GM12878 (cell line): Measurements from ENCODE around the gene UNC80. TPM values are rescaled to one million over a fixed set of nuclear protein-coding genes. Genes with fewer than 3 reads are reported as not detected.

Source experiments
- ATAC-seq: fragments of 200-7000 bp; cut with Tn5 transposase; 3 replicates; pipeline ENCODE4 v1.9.1; 2020; ENCODE audit warnings: mild to moderate bottlenecking, moderate library complexity
- BruUV-seq: library from RNA; stranded (reverse); fragments of 400-500 nt; replicated peaks from 2 replicates; lab custom pipeline; 2021; lab: Mats Ljungman, UMichigan
- CTCF ChIA-PET: fragments of 300-600 bp; sonication (Branson Sonifier 250); formaldehyde crosslinking; extraction: SDS; loops from one replicate; lab custom pipeline; 2021; ENCODE audit warnings: inconsistent platforms; lab: Yijun Ruan, JAX
- POLR2A ChIA-PET: fragments of 350-600 bp; formaldehyde crosslinking; extraction: SDS; loops from one replicate; lab custom pipeline; 2021; ENCODE audit warnings: inconsistent platforms; lab: Charles Lee
- RAD21 ChIA-PET: fragments of 300-600 bp; sonication (Branson Sonifier 250); formaldehyde crosslinking; loops from one replicate; lab custom pipeline; 2023; ENCODE audit warnings: antibody characterized with exemption; ENCODE audit not compliant: unreplicated experiment; lab: Charles Lee
- SMC1A ChIA-PET: fragments of 300-600 bp; sonication (Branson Sonifier 250); formaldehyde crosslinking; loops from one replicate; lab custom pipeline; 2023; ENCODE audit not compliant: unreplicated experiment, uncharacterized antibody; lab: Charles Lee
- DNase-seq: peaks from one replicate; pipeline ENCODE4 v3.0.0-alpha.2; 2011; ENCODE audit warnings: low read depth, low spot score
- FAIRE-seq: peaks from 3 replicates; lab custom pipeline; 2011; peaks lifted over from hg19 to GRCh38; lab: Jason Lieb, UNC
- H2AFZ ChIP-seq: 2 replicates; pipeline ENCODE4 v1.6.0; 2011; ENCODE audit warnings: low read depth, low read length, control low read depth; ENCODE audit not compliant: control insufficient read depth
- H3K27ac ChIP-seq: 2 replicates; pipeline ENCODE4 v1.5.1; 2011; ENCODE audit warnings: control low read depth; ENCODE audit not compliant: control insufficient read depth, insufficient read depth
- H3K27me3 ChIP-seq, 2 experiments: replicated peaks in 1 of 2; 2 replicates each; pipeline versions ENCODE4 v1.6.0 to v1.6.1; 2011; ENCODE audit warnings: low read length in 1 of 2; ENCODE audit not compliant: control insufficient read depth in 2 of 2, insufficient read depth in 2 of 2
- H3K36me3 ChIP-seq, 2 experiments: 2 replicates each; pipeline ENCODE4 v1.5.1; 2011; ENCODE audit warnings: low read length in 1 of 2; ENCODE audit not compliant: control insufficient read depth in 2 of 2, insufficient read depth in 2 of 2
- H3K4me1 ChIP-seq: 2 replicates; pipeline ENCODE4 v1.6.1; 2011; ENCODE audit warnings: mild to moderate bottlenecking, low read length, moderate library complexity, mixed read lengths; ENCODE audit not compliant: control insufficient read depth, insufficient read depth
- H3K4me2 ChIP-seq: 2 replicates; pipeline ENCODE4 v1.6.0; 2011; ENCODE audit warnings: control low read depth; ENCODE audit not compliant: control insufficient read depth, insufficient read depth
- H3K4me3 ChIP-seq: fragments of 200-600 bp; sonication (generic); 2 replicates; pipeline ENCODE4 v1.5.1; 2016
- H3K79me2 ChIP-seq: 2 replicates; pipeline ENCODE4 v1.6.0; 2011; ENCODE audit warnings: low read length; ENCODE audit not compliant: control insufficient read depth, insufficient read depth
- H3K9ac ChIP-seq: 2 replicates; pipeline ENCODE4 v1.8.0; 2011; ENCODE audit warnings: low read length, control low read depth, mixed read lengths; ENCODE audit not compliant: control insufficient read depth, insufficient read depth
- H3K9me3 ChIP-seq: replicated peaks from 3 replicates; pipeline ENCODE4 v1.5.1; 2011; ENCODE audit warnings: mild to moderate bottlenecking, low read length; ENCODE audit not compliant: control insufficient read depth, insufficient read depth
- H4K20me1 ChIP-seq: 2 replicates; pipeline ENCODE4 v1.6.0; 2011; ENCODE audit not compliant: control insufficient read depth, insufficient read depth
- BMI1 ChIP-seq: fragments of 450-650 bp; IDR thresholded peaks from 2 replicates; pipeline ENCODE4 v1.6.1; 2016; ENCODE audit warnings: mild to moderate bottlenecking, moderate library complexity, borderline replicate concordance
- DPF2 ChIP-seq: fragments of 450-650 bp; IDR thresholded peaks from 2 replicates; pipeline ENCODE4 v1.6.1; 2017; ENCODE audit warnings: mild to moderate bottlenecking
- IKZF2 ChIP-seq, 2 experiments: fragments of 450-650 bp; IDR thresholded peaks; 2 replicates each; pipeline ENCODE4 v1.6.1; 2017; ENCODE audit warnings: mild to moderate bottlenecking in 2 of 2, moderate library complexity in 2 of 2
- MTA2 ChIP-seq: fragments of 450-650 bp; IDR thresholded peaks from 2 replicates; pipeline ENCODE4 v1.6.1; 2016; ENCODE audit warnings: low read depth, mild to moderate bottlenecking, moderate library complexity
- RBBP5 ChIP-seq: fragments of 200-600 bp; sonication (generic); conservative IDR thresholded peaks from 2 replicates; pipeline ENCODE4 v1.6.1; 2016
- RCOR1 ChIP-seq: conservative IDR thresholded peaks from 2 replicates; pipeline ENCODE4 v1.6.1; 2012; ENCODE audit warnings: low read depth, low read length, improper control_type of control experiment
- SP1 ChIP-seq: IDR thresholded peaks from one replicate; pipeline ENCODE4 v1.6.1; 2011; ENCODE audit warnings: low read depth, low read length
- SPI1 ChIP-seq: IDR thresholded peaks from 2 replicates; pipeline ENCODE4 v1.6.1; 2011; ENCODE audit warnings: low read depth, mild to moderate bottlenecking, low read length, moderate library complexity, borderline replicate concordance; ENCODE audit not compliant: insufficient read depth
- YBX1 ChIP-seq: fragments of 450-650 bp; IDR thresholded peaks from 2 replicates; pipeline ENCODE4 v1.6.1; 2016; ENCODE audit warnings: antibody characterized with exemption
- ZBTB40 ChIP-seq: fragments of 450-650 bp; IDR thresholded peaks from 2 replicates; pipeline ENCODE4 v1.6.1; 2016; ENCODE audit warnings: mild to moderate bottlenecking, moderate library complexity, borderline replicate concordance
- WGBS: methylation state at CpG from one replicate; pipeline ENCODE4 v1.1.6; 2016; ENCODE audit warnings: low lambda C conversion rate; ENCODE audit not compliant: insufficient replicate concordance, insufficient coverage; ENCODE audit errors: missing lambda C conversion rate; 5-methylcytosine and 5-hydroxymethylcytosine counted together
- in situ Hi-C: fragments of 300-500 bp; cut with MboI; formaldehyde crosslinking; loops from 9 replicates; pipeline ENCODE4 v1.14.3; 2018; ENCODE audit warnings: mixed read lengths
- intact Hi-C: fragments of 100-400 bp; cut with micrococcal nuclease; formaldehyde crosslinking; loops from one replicate; pipeline ENCODE4 v1.14.2; 2022; ENCODE audit not compliant: unreplicated experiment
- polyA plus RNA-seq, 11 experiments: library from polyadenylated mRNA; depleted of rRNA in 4 of 11; unstranded in 6 of 11; stranded (reverse) in 5 of 11; fragments of >200 nt; fragmentation: Nextera tagmentation in 4 of 11; fragmentation: Illumina TruSeq in 1 of 11; extraction: Ambion mirVana in 4 of 11; extraction: Trizol in 1 of 11; gene quantifications; 1 replicate in 1 of 11; 2 replicates in 10 of 11; pipeline versions ENCODE4 v1.2.1 to v1.2.3, GENCODE V29; 2011 to 2016; ENCODE audit warnings: inconsistent platforms in 2 of 11, missing spikeins in 2 of 11, low read depth in 1 of 11
- total RNA-seq, 4 experiments: library from RNA; depleted of rRNA in 3 of 4; stranded (reverse); fragments of >200 nt in 3 of 4; fragmentation: Illumina TruSeq in 1 of 4; extraction: Trizol in 1 of 4; gene quantifications; 2 replicates each; pipeline versions ENCODE4 v1.2.1 to v1.2.3, GENCODE V29; 2013 to 2021
- TF ChIP-seq, protein P1 (sequence below): fragments of 450-650 bp; formaldehyde crosslinking; IDR thresholded peaks from 2 replicates; pipeline ENCODE4 v1.4.0; 2020; ENCODE audit warnings: mild to moderate bottlenecking, moderate library complexity

UNC80 gene
- total and polyA plus RNA-seq, 10 of the 15 experiments (the other 5 are each of a cell fraction or from before 2014, with no cell fraction given) = not detected

- Histone ChIP-seq H3K36me3 (no peaks in the 10 kb centered on the region), H3K9me3 (no peaks in the 10 kb centered on the region), H3K4me3 (no peak overlapping the region), H3K4me1 (no peaks in the 10 kb centered on the region), H3K79me2 (no peaks in the 10 kb centered on the region), H4K20me1 (no peaks in the 10 kb centered on the region), H3K27ac (no peak overlapping the region), H2AFZ (no peak overlapping the region), H3K4me2 (no peak overlapping the region), H3K9ac (no peak overlapping the region), H3K27me3 (no peaks in the 10 kb centered on the region; a peak in 2 of 4 replicates)
- intact Hi-C loops (no loop called here), in situ Hi-C loops (no loop called here)
- no TSS peak for BruUV-seq
- no peak for DNase-seq
- ATAC-seq = peak; percentile 73
- POLR2A ChIA-PET = no interaction called here
- TF ChIP-seq SPI1 = peak; percentile 61; the same call in 1 of the 2 replicates
- TF ChIP-seq RBBP5 = no peak
- TF ChIP-seq, protein P1, sequence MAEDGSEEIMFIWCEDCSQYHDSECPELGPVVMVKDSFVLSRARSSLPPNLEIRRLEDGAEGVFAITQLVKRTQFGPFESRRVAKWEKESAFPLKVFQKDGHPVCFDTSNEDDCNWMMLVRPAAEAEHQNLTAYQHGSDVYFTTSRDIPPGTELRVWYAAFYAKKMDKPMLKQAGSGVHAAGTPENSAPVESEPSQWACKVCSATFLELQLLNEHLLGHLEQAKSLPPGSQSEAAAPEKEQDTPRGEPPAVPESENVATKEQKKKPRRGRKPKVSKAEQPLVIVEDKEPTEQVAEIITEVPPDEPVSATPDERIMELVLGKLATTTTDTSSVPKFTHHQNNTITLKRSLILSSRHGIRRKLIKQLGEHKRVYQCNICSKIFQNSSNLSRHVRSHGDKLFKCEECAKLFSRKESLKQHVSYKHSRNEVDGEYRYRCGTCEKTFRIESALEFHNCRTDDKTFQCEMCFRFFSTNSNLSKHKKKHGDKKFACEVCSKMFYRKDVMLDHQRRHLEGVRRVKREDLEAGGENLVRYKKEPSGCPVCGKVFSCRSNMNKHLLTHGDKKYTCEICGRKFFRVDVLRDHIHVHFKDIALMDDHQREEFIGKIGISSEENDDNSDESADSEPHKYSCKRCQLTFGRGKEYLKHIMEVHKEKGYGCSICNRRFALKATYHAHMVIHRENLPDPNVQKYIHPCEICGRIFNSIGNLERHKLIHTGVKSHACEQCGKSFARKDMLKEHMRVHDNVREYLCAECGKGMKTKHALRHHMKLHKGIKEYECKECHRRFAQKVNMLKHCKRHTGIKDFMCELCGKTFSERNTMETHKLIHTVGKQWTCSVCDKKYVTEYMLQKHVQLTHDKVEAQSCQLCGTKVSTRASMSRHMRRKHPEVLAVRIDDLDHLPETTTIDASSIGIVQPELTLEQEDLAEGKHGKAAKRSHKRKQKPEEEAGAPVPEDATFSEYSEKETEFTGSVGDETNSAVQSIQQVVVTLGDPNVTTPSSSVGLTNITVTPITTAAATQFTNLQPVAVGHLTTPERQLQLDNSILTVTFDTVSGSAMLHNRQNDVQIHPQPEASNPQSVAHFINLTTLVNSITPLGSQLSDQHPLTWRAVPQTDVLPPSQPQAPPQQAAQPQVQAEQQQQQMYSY (CRISPR knock-in tag) = no peak
- no peak for TF ChIP-seq SP1
- TF ChIP-seq YBX1 = no peak
- no peak for TF ChIP-seq DPF2
- peak; percentile 32; the same call in 1 of the 2 replicates for TF ChIP-seq MTA2
- TF ChIP-seq BMI1 = no peak
- no peak; a peak in 2 of 4 replicates for TF ChIP-seq IKZF2 (IDR thresholded peaks at IDR 0.05)
- no peak for TF ChIP-seq ZBTB40
- no peak for TF ChIP-seq RCOR1
- WGBS = 7% methylated on average over 4 of the region's 4 CpGs
- CTCF ChIA-PET = interaction anchor here (1.0 kb wide), 1 partner anchor 184 kb away, joined by 3 read pairs; no protein-coding TSS in a partner anchor
- RAD21 ChIA-PET = no interaction called here
- SMC1A ChIA-PET = interaction anchor here (0.6 to 1.8 kb wide), 2 partner anchors 10 to 202 kb away, joined by 3 to 4 read pairs; no protein-coding TSS in a partner anchor
- no peak for FAIRE-seq
Measured at GRCh38 chr2:209988010-209988409, 216.4 kb downstream of the UNC80 start.
